A673 (cell line): Measurements from ENCODE around the gene C4A. TPM values are rescaled to one million over a fixed set of nuclear protein-coding genes. Genes with fewer than 3 reads are reported as not detected.
"Not testable (repeated sequence)": the region's sequence is repeated elsewhere in the genome, so short reads cannot be mapped to it uniquely, and the experiment has no call there.

ENCODE experiments used
- BruUV-seq: library from RNA; stranded (reverse); fragments of 400-500 nt; replicated peaks from 2 replicates; lab custom pipeline; 2021; lab: Mats Ljungman, UMichigan
- CTCF ChIA-PET: fragments of 300-600 bp; sonication (Branson Sonifier 250); formaldehyde crosslinking; loops from one replicate; lab custom pipeline; 2022; ENCODE audit warnings: antibody characterized with exemption; lab: Charles Lee
- POLR2A ChIA-PET: fragments of 300-600 bp; sonication (Branson Sonifier 250); formaldehyde crosslinking; loops from one replicate; lab custom pipeline; 2022; ENCODE audit warnings: antibody characterized with exemption; ENCODE audit not compliant: low non-redundant PET; lab: Charles Lee
- DNase-seq: peaks from one replicate; pipeline ENCODE4 v3.0.0-alpha.2; 2015; ENCODE audit warnings: low spot score
- H3K27ac ChIP-seq: fragments of 200-600 bp; sonication (generic); 2 replicates; pipeline ENCODE4 v1.5.1; 2016; ENCODE audit warnings: mixed run types, low read depth, mild to moderate bottlenecking, mixed read lengths, antibody characterized with exemption, low read length; ENCODE audit not compliant: poor library complexity, severe bottlenecking
- H3K27me3 ChIP-seq: fragments of 200-600 bp; sonication (generic); replicated peaks from 2 replicates; pipeline ENCODE4 v1.6.1; 2017; ENCODE audit warnings: mixed run types, low read depth, mild to moderate bottlenecking, mixed read lengths, antibody characterized with exemption, low read length; ENCODE audit not compliant: insufficient read depth, poor library complexity
- H3K36me3 ChIP-seq: fragments of 200-600 bp; sonication (generic); 2 replicates; pipeline ENCODE4 v1.6.1; 2016; ENCODE audit warnings: mixed run types, mild to moderate bottlenecking, mixed read lengths, antibody characterized with exemption, low read length; ENCODE audit not compliant: insufficient read depth, poor library complexity, severe bottlenecking
- H3K4me1 ChIP-seq: fragments of 200-600 bp; sonication (generic); 2 replicates; pipeline ENCODE4 v1.6.1; 2017; ENCODE audit warnings: mixed run types, mild to moderate bottlenecking, mixed read lengths, antibody characterized with exemption, low read length; ENCODE audit not compliant: insufficient read depth, poor library complexity, severe bottlenecking
- H3K4me3 ChIP-seq: fragments of 200-600 bp; sonication (generic); 2 replicates; pipeline ENCODE4 v1.5.1; 2016; ENCODE audit warnings: low read depth, mixed run types, mild to moderate bottlenecking, mixed read lengths, low read length; ENCODE audit not compliant: poor library complexity, severe bottlenecking
- H3K9me3 ChIP-seq: fragments of 200-600 bp; sonication (generic); 2 replicates; pipeline ENCODE4 v1.6.1; 2016; ENCODE audit warnings: mixed run types, low read depth, mild to moderate bottlenecking, mixed read lengths, antibody characterized with exemption, low read length; ENCODE audit not compliant: poor library complexity, severe bottlenecking
- intact Hi-C: fragments of 100-400 bp; cut with micrococcal nuclease; formaldehyde crosslinking; loops from one replicate; pipeline ENCODE4 v1.10.0; 2022; ENCODE audit not compliant: unreplicated experiment
- total RNA-seq: library from RNA; stranded (reverse); gene quantifications from 2 replicates; pipeline ENCODE4 v1.2.3, GENCODE V29; 2021

Gene C4A
- total RNA-seq, 1 experiment from 2014 or later = 4.6 TPM

DNA sequence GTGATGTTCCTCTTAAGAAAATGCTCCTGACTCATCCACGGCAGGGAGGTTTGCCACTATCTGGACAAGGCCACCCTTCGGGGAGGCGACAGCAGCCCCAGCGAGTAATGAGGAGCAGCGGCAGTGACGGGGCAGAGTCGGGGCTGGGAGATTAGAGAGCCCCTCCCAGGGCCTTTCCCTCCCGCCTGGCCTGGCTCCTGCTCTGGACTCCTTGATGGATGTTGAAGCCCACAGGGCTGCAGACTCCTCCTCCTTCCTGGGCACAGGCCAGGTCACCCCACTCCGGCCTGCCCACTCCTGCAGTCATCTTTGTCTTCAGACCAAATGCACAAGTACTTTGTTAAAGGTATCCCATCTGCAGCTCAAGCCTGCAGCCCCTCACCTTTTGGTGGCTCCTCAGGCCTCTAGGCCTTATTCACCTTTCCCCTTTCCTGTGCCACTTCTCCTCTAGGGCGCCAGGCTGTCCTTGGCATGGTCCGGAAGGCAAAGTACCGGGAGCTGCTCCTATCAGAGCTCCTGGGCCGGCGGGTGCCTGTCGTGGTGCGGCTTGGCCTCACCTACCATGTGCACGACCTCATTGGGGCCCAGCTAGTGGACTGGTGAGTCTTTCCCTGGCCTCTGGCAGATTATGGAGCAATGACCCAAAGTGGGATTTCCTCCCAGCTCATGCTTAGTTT is 31.2 kb downstream of the C4A start:
- DNase-seq, H3K4me1 ChIP-seq, H3K27me3 ChIP-seq, BruUV-seq, intact Hi-C loops, POLR2A ChIA-PET, CTCF ChIA-PET, H3K36me3 ChIP-seq, H3K9me3 ChIP-seq, H3K27ac ChIP-seq, H3K4me3 ChIP-seq: not testable (repeated sequence)

DNA sequence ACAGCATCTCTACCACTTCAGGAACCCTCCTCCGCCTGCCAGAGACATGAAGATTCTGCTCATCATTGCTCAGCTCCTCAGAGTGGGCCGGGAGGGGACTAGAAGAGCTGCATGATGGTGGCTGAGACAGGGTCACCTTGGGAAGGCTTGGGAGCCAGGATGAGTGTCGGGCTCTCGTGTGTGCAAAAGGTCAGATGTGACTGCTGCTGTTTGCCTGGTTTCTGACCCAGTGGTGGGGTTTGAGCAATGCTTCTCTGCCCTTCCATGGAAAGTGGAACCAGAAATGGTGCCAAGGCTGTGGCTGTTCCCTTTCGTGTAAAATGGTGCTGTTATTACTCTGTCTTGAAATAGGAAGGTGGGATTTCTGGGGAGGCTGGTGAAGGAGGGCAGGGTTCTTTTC is 31.9 kb downstream of the C4A start:
- H3K36me3 ChIP-seq, intact Hi-C loops, H3K4me3 ChIP-seq, DNase-seq, H3K9me3 ChIP-seq, POLR2A ChIA-PET, CTCF ChIA-PET, H3K4me1 ChIP-seq, H3K27me3 ChIP-seq, H3K27ac ChIP-seq, BruUV-seq: not testable (repeated sequence)

DNA sequence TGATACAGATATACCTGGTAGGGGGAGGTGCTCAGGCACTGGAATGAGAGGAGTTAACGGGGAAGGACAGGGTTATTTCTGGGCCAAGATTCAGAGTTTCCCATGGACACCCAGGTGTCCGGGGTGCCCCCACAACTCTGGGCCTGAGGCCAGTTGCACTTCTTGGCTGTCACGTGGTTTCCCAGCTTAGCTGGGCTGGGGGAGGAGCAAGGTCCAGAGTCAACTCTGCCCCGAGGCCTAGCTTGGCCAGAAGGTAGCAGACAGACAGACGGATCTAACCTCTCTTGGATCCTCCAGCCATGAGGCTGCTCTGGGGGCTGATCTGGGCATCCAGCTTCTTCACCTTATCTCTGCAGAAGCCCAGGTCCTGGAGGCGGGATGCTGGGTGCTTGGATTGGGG is 32.7 kb downstream of the C4A start, which contains the start of gene C4B:
C4B (plus strand) TSS at position 249 of the 400 bp plus-strand sequence; CDS start at position 300, 51 bp downstream.
- H3K4me3 ChIP-seq, intact Hi-C loops, DNase-seq, H3K4me1 ChIP-seq, H3K36me3 ChIP-seq, H3K9me3 ChIP-seq, CTCF ChIA-PET, POLR2A ChIA-PET, BruUV-seq, H3K27me3 ChIP-seq, H3K27ac ChIP-seq: not testable (repeated sequence)

GRCh38 chr6:32022100-32022499 is 40.2 kb downstream of the C4A start:
- intact Hi-C loops, H3K27me3 ChIP-seq, H3K27ac ChIP-seq, H3K4me3 ChIP-seq, POLR2A ChIA-PET, DNase-seq, H3K36me3 ChIP-seq, CTCF ChIA-PET, BruUV-seq, H3K9me3 ChIP-seq, H3K4me1 ChIP-seq: not testable (repeated sequence)

- H3K4me3 ChIP-seq, H3K4me1 ChIP-seq, intact Hi-C loops, H3K27ac ChIP-seq, BruUV-seq, H3K9me3 ChIP-seq, DNase-seq, H3K36me3 ChIP-seq, POLR2A ChIA-PET, H3K27me3 ChIP-seq, CTCF ChIA-PET: not testable (repeated sequence)
These were observed 46.8 kb downstream of the C4A start for GRCh38 chr6:32028631-32029030.

- BruUV-seq, intact Hi-C loops, H3K36me3 ChIP-seq, CTCF ChIA-PET, H3K27ac ChIP-seq, H3K4me1 ChIP-seq, H3K9me3 ChIP-seq, H3K4me3 ChIP-seq, H3K27me3 ChIP-seq, POLR2A ChIA-PET, DNase-seq: not testable (repeated sequence)
These were observed 47.7 kb downstream of the C4A start for GRCh38 chr6:32029553-32029952.

DNA sequence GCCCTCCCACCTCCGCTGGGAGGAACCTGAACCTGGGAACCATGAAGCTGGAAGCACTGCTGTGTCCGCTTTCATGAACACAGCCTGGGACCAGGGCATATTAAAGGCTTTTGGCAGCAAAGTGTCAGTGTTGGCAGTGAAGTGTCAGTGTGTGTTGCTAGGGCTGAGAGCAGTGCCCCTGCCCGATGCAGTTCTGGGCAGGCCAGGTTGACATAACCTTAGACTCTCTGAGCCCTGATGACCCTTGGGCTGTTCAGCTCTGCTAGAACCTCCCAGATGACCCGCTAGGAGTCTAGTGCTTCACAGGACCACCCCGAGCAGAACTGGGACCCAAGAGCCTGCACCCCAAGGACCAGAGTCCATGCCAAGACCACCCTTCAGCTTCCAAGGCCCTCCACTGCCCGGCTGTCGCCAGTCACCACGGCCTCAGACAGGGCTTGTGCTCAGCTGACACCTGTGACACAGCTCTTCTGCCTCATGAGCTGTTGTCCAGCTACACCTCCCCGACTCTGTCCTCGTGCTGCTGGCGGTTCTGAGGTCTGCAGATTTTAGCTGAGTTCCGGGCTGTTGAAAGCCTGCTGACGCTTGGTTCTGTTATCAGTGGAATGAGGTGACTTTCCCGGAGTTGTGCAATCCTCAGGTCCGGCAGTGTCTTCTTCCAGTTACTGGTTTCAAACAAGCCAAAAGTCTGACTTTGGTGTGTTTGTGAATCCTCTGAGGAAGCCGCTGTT is 53.6 kb downstream of the C4A start:
- DNase-seq, H3K4me1 ChIP-seq, H3K4me3 ChIP-seq, H3K36me3 ChIP-seq, BruUV-seq, POLR2A ChIA-PET, H3K9me3 ChIP-seq, H3K27me3 ChIP-seq, CTCF ChIA-PET, H3K27ac ChIP-seq, intact Hi-C loops: not testable (repeated sequence)
